Measurements from ENCODE around the gene JMJD6. TPM values are rescaled to one million over a fixed set of nuclear protein-coding genes. Genes with fewer than 3 reads are reported as not detected.

JMJD6 gene
- total RNA-seq, 1 experiment from 2014 or later: 60.0 TPM

DNA sequence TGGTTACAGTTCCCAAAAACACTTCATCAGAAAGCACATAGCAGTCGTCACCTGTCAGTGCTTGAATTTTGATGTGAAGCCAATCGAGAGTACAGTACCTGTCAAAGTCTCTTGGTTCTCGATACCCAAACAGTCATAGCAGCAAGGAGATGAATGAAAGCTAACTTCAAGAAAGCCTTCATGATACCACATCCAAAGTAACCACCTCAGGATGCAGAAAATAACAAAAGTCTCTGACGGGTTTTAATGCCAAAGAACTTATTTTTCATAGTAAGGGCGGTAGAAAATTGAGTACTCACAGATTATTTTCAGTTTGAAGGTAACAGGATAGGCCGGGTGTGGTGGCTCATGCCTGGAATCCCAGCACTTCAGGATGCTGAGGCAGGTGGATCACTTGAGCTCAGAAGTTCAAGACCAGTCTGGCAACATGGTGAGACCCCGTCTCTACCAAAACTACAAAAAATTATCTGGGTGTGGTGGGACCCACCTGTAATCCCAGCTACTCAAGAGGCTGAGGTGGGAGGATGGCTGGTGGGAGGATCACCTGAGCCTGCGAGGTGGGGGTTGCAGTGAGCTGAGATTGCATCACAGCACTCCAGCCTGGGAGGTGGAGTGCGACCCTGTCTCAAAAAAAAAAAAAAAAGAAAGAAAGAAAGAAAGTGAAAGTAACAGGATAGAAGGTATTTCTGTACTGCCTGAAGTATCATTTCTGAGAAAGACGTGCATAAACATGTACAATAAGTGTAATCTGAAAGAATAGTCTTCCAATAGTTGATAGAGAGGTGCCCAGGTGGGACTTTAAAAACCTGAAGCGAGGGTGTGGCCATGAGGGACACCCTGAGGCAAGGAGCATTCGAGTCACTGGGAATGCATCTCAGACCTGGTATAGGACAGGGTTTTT lies 26.9 kb upstream of the JMJD6 start:
- in situ Hi-C loops (cut with HindIII; ENCODE audit: low pct_unique_long_range_greater_than_20kb, low sequenced_read_pairs): no loop called here
- Histone ChIP-seq H3K27me3 (ENCODE audit: control insufficient read depth, insufficient read depth, low read length) (no peaks in the 10 kb centered on the region), H3K27ac (ENCODE audit: low read length) (no peak overlapping the region), H3K4me1 (ENCODE audit: control insufficient read depth, insufficient read depth, low read length) (no peaks in the 10 kb centered on the region), H3K4me3 (ENCODE audit: low read depth in 2 of 2, low read length in 2 of 2) (no peak overlapping the region), H3K36me3 (ENCODE audit: control insufficient read depth, insufficient read depth, low read length) (no peaks in the 10 kb centered on the region; the same call in 1 of the 2 replicates), H3K9me3 (ENCODE audit: control insufficient read depth, insufficient read depth, low read depth, low read length) (no peaks in the 10 kb centered on the region)
- ChIA-PET POLR2A (no interaction called here), CTCF (no interaction called here)
- no peak for ATAC-seq
- BruUV-seq (replicated peaks): no TSS peak
- TF ChIP-seq POLR2AphosphoS5 (IDR thresholded peaks at IDR 0.05; ENCODE audit: low read depth, low read length): no peak
- TF ChIP-seq TCF7L2 (IDR thresholded peaks at IDR 0.05; ENCODE audit: low read depth, low read length): no peak
- TF ChIP-seq SIN3A (IDR thresholded peaks at IDR 0.05; ENCODE audit: borderline replicate concordance, insufficient read depth, low read depth, low read length): no peak
- TF ChIP-seq, protein P1, sequence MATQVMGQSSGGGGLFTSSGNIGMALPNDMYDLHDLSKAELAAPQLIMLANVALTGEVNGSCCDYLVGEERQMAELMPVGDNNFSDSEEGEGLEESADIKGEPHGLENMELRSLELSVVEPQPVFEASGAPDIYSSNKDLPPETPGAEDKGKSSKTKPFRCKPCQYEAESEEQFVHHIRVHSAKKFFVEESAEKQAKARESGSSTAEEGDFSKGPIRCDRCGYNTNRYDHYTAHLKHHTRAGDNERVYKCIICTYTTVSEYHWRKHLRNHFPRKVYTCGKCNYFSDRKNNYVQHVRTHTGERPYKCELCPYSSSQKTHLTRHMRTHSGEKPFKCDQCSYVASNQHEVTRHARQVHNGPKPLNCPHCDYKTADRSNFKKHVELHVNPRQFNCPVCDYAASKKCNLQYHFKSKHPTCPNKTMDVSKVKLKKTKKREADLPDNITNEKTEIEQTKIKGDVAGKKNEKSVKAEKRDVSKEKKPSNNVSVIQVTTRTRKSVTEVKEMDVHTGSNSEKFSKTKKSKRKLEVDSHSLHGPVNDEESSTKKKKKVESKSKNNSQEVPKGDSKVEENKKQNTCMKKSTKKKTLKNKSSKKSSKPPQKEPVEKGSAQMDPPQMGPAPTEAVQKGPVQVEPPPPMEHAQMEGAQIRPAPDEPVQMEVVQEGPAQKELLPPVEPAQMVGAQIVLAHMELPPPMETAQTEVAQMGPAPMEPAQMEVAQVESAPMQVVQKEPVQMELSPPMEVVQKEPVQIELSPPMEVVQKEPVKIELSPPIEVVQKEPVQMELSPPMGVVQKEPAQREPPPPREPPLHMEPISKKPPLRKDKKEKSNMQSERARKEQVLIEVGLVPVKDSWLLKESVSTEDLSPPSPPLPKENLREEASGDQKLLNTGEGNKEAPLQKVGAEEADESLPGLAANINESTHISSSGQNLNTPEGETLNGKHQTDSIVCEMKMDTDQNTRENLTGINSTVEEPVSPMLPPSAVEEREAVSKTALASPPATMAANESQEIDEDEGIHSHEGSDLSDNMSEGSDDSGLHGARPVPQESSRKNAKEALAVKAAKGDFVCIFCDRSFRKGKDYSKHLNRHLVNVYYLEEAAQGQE (IDR thresholded peaks at IDR 0.05; ENCODE audit: insufficient read depth in 1 of 2, low read depth in 2 of 2, low read length in 1 of 2): no peak
- TF ChIP-seq, protein P2, sequence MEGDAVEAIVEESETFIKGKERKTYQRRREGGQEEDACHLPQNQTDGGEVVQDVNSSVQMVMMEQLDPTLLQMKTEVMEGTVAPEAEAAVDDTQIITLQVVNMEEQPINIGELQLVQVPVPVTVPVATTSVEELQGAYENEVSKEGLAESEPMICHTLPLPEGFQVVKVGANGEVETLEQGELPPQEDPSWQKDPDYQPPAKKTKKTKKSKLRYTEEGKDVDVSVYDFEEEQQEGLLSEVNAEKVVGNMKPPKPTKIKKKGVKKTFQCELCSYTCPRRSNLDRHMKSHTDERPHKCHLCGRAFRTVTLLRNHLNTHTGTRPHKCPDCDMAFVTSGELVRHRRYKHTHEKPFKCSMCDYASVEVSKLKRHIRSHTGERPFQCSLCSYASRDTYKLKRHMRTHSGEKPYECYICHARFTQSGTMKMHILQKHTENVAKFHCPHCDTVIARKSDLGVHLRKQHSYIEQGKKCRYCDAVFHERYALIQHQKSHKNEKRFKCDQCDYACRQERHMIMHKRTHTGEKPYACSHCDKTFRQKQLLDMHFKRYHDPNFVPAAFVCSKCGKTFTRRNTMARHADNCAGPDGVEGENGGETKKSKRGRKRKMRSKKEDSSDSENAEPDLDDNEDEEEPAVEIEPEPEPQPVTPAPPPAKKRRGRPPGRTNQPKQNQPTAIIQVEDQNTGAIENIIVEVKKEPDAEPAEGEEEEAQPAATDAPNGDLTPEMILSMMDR (IDR thresholded peaks at IDR 0.05): no peak
- intact Hi-C loops (cut with micrococcal nuclease; ENCODE audit: unreplicated experiment): no loop called here
- DNase-seq (ENCODE audit: low read depth, low spot score): no peak

DNA sequence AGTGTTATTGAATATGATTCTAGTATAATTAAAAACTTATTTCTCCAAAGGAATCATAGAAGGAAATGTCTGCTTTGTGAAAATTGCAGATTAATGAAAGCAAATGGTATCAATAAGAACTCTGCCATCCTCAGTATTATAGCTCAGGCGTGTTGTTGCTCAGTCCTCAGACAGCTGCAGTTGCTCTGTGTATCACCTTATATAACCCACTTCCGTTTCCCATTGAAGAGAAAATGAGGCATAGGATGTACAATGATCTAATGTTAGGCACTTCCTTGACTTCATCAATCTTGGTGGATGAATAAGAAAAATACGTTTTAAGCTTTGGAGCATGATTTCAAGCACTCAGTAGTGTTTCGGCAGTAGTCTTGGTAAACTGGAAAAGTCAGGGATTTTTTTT lies 25.6 kb upstream of the JMJD6 start:
- no peak for DNase-seq (ENCODE audit: low read depth, low spot score)
- Histone ChIP-seq H3K4me3 (ENCODE audit: low read depth in 2 of 2, low read length in 2 of 2) (no peak overlapping the region), H3K27me3 (ENCODE audit: control insufficient read depth, insufficient read depth, low read length) (no peaks in the 10 kb centered on the region), H3K27ac (ENCODE audit: low read length) (no peak overlapping the region), H3K4me1 (ENCODE audit: control insufficient read depth, insufficient read depth, low read length) (no peaks in the 10 kb centered on the region), H3K9me3 (ENCODE audit: control insufficient read depth, insufficient read depth, low read depth, low read length) (no peaks in the 10 kb centered on the region), H3K36me3 (ENCODE audit: control insufficient read depth, insufficient read depth, low read length) (no peaks in the 10 kb centered on the region; the same call in 1 of the 2 replicates)
- in situ Hi-C loops (cut with HindIII; ENCODE audit: low pct_unique_long_range_greater_than_20kb, low sequenced_read_pairs) (no loop called here), intact Hi-C loops (cut with micrococcal nuclease; ENCODE audit: unreplicated experiment) (no loop called here)
- no peak for ATAC-seq
- TSS peak; percentile 34 for BruUV-seq (replicated peaks)
- no peak for TF ChIP-seq POLR2AphosphoS5 (IDR thresholded peaks at IDR 0.05; ENCODE audit: low read depth, low read length)
- TF ChIP-seq SIN3A (IDR thresholded peaks at IDR 0.05; ENCODE audit: borderline replicate concordance, insufficient read depth, low read depth, low read length): no peak
- TF ChIP-seq, protein P2 (IDR thresholded peaks at IDR 0.05): no peak
- TF ChIP-seq TCF7L2 (IDR thresholded peaks at IDR 0.05; ENCODE audit: low read depth, low read length): no peak
- CTCF ChIA-PET: interaction anchor here (0.7 kb wide), 1 partner anchor 43 kb away, joined by 4 read pairs; no protein-coding TSS in a partner anchor
- POLR2A ChIA-PET: no interaction called here
